Dermis blood vessel endothelial cell (primary cell): ENCODE results near the gene TRMT1. TPM values are rescaled to one million over a fixed set of nuclear protein-coding genes. Genes with fewer than 3 reads are reported as not detected.

Source experiments
- DNase-seq: peaks from one replicate; pipeline ENCODE4 v3.0.0; 2010
- total RNA-seq: library from RNA; depleted of rRNA; stranded (reverse); fragments of >200 nt; gene quantifications from 2 replicates; pipeline ENCODE4 v1.2.3, GENCODE V29; 2014

The TRMT1 gene
- total RNA-seq, 1 donor from 2014 or later: 47.0 TPM

DNA sequence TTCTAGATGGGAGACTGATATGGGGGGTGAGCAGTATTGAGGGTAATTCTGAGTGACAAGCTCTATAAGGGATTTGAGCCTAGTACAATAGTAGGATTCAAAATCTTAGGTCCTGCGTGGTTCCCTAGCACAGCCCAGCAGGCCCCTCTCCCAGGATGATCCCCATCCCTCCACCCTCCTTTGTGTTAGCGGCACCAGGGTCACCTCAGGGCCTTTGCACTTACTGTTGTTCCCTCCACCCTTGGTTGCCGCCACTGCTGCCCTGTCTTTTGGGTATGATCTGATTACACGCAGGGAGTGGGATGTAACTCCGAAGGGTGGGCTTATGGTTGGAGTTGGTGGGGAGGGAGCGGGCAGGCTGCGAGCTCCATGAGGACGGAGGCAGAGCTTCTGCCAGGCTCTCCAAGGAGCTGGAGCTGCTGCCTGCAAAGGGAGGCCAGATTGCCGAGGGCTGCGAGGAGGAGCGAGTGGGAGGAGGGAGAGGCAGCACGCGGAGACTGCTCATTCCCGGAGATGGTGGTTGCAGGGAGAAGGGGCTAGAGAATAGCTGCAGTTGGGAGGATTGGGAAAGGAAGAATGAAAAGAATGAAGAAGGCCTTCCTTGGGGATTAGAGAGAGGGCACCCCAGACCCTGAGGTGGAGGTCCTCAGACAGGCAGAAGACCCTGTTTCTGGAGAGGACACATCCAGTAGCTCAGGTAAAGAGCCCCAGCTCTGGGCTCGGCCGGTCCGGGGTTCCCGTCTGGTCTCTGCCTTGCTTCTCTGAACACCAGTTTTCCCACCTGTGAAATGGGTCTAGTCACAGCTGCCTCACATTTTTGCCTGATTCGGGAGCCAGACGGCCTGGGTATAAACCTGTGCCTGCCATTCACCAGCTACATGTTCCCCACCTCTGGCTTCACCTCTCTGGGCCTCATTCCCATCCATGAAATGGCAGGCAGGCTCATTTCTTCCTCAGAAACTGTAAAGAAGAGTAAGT lies 6.7 kb upstream of the TRMT1 start:
- DNase-seq: no peak

DNA sequence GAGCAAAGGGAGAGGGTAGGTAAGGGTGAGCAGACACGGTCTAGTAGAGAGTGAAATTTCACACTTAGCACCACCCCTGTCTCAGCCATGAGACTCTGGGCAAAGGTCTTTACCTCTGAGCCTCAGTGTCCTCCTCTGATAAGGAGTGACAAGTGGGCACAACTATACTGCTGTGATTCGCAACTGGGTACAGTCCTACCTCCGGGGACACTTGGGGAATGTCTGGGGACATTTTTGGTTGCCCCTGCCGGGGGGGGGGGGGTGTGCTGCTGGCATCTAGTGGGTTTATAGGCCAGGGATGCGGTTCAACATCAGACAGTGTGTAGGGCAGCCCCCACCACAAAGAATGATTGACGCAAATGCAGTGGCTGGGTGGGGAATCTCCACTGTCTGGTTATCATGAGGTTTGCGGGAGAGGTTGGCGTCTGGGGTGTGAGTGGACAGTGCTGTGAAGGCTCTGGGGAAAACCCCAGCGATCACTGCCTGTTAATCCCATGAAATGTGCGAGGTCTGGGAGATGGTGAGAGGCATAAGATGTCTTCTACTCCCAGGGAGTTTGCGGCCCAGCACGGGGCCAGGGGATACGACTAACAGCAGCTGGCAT lies 5.8 kb upstream of the TRMT1 start:
- DNase-seq: no peak

DNA sequence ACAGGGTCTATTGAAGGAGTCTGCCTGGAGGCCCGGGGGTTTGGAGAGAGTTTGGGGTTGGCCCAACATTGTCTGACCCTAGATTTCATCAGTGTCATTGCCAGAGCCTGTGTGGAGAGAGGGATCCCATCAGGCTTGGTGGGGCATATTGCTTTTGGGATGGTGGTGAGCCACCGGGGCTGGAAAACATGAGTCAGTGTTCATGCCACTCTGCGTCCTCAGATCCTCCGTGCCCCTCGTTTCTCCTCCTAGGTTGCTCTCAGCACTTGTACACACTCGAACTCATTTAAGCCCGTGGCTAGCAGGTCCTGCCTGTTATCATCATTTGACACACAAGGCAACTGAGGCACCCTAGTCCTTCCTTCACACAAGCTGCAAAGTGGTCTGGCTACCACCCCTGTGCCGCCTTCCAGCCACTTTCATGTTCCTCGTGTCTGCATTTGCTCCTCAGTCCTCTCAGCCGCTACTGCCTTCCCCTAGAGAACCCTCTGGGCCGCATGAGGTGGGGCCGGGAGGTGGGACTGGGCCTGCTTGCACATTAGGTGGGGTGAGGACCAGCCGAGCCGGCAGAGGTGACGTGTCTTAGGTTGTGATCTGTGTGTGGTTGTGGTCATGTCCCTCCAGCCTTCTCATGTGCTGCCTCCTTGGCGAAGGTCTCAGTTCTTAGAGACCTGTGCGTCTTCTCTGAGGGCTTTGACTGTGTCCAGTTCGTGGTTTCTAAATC lies 5.2 kb upstream of the TRMT1 start:
- no peak for DNase-seq

DNA sequence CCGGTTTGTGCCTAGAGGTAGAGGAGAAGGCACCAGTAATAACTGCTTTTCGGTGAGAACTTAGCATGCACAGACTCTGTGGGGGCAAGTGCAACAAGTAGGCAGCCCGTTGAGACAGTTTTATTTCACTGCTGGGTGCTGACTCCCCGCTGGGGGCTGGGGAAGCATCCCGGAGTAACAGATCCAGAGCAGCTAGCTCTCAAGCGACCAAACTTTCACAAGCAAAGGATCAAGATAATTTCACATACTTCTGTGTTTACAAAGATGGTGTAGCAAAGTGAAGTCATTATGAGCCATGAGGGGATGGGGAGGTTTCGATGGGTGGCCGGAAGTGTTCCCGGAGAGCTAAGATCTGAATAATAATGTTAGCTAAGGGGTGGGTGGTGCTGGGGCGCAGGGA lies 4.3 kb upstream of the TRMT1 start:
- no peak for DNase-seq

DNA sequence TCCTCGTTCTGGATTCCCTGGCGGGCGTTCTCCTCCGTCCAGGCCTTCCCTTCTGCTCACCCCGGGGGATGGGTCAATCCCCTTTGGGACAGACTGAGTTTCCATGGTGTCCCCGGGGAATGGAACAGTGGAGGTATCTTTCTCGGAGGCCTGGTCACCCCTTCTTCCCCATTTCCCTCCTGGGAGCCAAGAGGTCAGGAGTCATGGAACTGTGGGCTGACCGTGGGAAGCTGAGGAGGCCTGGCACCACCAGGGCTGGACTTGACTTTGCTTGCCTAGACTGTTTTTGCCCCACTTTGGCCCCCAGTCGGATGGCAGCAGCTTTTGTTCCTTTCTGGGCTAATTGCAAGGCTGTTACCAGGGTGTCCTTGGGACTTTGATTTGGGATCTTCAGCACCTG lies 3.5 kb upstream of the TRMT1 start:
- no peak for DNase-seq

DNA sequence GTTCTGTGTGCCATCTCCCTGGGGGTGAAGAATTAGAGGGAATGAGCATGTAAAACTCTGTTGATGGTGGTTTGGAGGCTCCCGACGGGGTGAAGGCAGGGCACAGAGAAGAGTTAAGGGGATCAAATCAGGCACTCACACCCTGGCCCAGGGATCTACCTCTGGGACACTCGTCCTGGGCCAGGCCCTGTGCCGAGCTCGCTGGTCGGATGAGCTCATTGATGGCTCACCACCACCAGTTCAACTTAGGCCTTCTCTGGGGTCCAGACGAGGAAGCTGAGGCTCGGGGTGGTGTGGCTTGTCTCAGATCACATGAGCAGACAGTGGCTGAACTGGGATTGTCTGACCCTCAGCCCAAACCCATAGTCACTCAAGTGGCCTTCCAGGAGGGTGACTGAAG lies 3.1 kb upstream of the TRMT1 start:
- no peak for DNase-seq

DNA sequence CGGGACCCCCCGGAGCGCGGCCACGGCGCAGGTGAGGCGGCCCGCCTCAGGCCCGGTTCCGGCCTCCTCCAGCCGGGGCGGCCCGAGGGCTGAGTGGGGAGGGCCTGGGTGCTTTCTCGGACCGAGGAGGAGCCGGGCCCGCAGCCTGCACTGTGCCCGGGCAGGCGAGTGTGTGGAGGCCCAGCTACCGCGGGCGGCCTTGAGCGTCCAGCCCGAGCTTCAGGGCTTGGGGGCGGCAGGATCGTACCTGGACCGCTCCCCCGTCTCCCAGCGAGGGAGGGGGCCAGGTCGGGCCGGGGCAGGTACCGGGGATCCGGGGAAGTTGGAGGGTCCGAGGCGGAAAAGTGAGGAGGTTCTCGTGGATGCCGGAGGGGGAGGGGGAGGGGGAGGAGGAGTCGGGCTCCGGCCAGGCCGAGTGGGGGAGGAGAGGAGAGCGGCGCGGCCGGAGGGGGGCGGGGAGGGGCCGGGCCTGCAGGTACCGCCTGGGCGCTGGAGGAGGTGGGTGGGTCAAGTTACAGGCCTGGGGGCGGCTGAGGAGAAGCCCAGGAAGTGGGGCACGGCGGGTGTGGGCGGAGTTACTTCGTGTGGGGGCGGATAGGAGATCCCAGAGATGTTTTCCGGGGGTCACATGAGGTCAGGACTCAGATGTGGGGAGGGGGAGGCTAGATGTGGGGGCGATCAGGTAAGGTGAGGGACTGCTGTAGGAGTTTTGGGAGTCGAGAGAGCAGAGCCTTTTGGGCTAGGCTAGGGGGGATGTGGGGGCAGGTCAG lies 2.1 kb upstream of the TRMT1 start:
- DNase-seq: peak; percentile 44

DNA sequence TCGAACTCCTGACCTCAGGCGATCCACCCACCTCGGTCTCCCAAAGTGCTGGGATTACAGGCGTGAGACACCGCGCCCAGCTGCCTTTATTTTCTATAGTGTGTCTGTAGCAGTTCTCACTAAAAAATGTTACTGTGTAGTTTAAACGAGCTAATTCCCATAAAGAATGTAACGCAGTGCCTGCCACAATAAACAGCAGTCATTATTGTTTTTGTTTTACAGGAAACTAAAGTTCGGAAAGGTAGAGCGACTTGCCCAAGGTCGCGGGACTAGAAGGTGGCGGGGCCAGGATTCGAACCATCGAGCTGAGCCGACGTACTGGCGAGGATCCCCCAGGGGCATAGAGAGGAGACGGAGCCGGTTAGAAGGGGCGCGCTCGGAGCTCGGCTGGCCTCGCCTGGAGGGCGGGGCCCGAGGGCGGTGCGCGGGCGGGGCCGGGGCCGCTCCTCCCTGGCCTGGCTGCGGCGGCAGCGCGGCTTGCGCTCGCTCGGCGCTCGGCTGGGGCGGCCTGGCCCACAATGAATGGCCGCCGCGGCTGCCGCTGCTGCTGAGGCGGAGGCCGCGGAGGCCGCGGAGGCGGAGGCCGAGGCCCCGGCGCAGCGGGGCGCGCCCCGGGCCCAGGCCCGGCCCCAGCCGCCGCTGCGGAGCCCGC lies 1.4 kb upstream of the TRMT1 start, which contains the start of gene NACC1:
Gene NACC1 (plus strand): TSS at position 493 of the 652 bp plus-strand sequence. CDS start 16,944 bp downstream, outside the sequence.
- peak; percentile 92 for DNase-seq

DNA sequence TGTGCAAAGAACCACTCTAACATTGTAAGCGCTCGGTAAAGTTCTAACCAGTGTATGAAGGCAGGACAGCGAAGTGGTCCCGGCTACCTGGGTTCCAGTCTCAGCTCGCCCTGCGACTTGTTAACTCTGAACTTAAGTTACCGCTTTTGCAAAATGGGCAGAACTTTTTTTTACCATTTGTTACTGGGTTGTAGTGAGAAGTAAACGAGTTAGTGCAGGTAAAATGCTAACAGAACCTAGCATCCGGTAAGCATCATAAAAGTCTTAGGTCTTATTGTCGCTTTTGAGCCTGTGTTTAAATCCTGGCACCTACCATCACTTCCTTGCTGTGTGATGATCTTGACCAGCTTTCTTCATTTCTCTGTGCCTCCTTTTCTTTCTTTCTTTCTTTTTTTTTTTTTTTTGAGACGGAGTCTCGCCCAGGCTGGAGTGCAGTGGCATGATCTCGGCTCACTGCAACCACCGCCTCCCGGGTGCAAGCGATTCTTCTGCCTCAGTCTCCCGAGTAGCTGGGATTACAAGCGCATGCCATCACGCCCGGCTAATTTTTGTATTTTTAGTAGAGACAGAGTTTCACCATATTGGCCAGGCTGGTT lies 734 bp upstream of the TRMT1 start:
- DNase-seq: peak; percentile 28

DNA sequence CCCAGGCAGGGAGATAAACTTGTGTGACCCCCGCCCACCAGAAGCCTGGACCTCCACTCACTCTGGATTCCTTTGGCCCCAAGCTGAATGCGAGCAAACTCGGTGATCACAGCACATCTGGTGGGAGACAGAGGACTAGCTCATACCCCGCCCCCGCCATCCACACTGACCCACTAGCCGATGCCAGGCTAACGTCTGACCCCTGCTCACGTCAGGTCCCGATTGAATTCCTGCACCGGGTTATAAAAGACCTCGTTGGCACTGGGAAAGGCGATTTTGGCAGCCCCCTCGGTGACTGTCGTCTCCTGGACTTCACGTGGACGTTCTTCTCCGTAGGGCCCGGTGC lies 631 bp downstream of the TRMT1 start:
- no peak for DNase-seq

DNA sequence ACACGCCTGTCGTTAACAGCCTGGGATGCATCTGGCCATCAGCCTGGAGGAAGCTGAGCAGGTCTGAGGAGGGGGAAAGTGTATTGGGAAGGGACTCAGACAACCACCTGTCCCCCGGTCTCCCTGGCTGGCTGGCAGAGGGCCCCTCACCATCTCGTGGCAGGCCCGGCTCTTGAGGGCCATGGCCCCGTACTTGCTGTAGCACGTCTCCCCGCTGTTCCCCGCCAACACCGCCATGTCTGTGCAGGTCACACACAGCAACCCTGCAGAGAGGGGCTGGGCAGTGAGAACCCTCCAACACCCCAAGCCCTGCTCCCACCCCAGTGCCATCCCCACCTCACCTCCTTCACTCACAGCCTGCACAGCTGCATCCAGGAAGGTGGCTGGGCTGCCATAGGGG lies 4.0 kb downstream of the TRMT1 start:
- DNase-seq: no peak

DNA sequence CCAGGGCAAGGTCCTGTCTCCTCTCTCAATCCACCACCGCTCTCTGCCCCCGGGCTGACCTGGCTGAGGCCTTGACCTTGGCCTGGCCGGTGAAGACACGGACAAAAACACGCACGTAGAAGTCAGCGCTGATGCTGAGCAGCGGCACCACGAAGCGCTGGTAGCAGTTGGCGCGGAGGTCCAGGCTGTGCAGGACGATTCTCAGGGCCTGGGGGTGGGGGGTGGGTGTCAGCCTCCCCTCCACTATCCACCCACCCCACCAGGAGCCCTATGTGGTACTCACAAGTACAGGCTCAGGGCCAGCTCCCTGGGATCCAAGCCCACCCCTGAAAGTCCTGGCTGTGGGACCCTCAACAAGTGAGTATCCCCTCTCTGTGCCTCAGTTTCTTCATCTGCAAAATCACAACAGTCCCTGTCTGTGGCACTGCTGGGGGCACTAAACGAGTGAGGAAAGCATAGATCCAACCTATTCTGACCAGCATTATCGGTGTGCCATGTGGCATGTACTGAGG lies 6.4 kb downstream of the TRMT1 start:
- no peak for DNase-seq

DNA sequence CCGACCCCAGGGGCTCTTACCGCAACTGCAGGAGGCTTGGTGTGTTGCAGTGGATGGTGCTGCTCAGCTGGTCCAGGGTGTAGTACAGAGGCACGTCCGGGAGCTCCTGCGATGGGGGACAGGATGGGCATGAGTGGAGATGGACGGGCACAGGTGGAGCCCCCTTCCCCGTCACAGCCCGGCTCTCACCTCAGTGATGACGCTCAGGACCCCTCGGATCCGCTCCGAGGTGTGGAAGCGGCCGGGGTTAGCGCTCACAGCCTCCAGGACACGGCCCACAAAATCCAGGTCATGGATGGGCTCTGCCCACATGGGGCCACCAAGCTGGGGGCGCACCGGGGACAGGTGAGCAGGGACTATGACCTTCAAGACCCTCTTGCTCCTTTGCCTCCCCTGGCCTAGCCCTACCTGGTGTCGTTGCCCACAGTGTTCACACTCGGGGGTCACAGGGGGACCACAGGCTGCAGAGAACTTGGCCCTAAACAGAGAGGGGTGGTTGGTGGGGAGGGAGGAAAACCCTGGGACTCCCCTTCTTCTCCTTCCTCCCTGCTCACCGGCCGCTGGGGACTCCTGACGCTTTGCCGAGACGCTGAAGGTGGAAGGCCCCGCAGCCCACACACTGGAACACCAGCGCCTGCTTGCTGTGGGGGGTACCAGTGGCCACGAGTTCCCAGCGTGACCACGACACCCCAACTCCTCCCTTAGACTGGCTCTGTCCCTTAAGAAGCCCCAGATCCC lies 7.0 kb downstream of the TRMT1 start:
- DNase-seq: no peak

DNA sequence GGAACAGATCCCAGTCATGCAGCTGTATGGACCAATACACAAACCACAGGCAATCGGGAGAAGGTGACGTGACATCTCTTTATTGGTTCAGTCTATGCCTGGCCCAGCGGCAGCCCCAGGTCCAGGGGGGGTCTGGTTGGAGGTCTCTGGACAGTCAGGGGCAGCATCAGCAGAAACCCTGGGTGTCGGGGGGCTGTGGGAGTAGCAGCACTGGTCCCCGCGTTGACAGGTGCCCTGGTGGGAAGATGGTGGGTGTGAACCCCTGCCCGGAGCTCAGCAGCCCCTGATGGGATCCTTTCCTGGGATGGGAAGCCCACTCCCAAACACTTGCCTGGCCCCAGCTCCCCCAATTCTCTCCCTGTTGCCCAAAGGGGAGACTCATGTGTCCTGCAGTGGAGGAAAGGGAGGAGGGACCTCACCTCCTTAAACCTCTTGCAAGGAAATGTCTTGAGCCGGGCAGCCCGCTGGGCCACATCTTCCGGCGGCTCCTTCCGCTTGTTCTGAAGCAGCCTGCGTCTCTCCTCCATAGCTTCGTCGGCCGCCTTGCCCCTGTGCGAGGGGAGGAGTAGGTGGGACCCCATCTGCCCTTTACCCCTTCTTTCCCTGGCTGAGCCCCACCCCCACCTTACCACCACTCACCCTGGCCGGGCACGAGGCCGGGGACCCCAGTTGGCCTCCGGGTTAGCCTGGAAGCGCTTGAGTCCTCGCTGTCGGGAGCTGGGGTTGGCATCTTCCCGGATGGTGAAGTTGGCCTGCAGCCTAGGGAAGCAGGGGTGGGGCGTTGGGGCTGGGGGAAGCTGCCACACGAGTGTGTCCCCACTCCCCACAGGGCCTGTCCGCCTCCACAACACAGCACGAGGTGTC lies 11.5 kb downstream of the TRMT1 start:
- no peak for DNase-seq

DNA sequence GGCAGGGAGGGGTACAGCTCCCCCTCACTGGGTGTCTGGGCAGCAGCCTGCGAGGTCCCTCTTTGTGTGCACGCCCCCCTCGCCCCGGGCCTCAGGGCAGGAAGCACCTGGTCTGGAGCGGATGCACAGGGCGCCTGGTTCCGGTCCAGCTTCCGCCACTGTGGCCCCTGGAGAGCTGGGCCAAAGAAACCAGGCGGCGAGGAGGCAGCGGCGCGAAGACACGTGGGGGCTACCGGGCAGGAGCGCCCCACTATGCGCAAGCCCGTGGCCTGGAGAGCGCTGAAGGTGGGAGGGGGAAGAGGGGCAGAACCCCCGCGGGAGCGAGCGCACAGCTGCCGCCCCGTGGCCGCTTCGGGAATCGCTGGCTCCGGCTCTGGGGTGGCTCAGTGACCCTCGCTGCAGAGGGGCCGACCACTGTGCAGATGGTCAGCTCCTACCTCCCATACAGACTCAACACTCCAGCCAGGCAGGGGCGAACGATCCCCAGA lies 12.1 kb downstream of the TRMT1 start:
- peak; percentile 93 for DNase-seq

DNA sequence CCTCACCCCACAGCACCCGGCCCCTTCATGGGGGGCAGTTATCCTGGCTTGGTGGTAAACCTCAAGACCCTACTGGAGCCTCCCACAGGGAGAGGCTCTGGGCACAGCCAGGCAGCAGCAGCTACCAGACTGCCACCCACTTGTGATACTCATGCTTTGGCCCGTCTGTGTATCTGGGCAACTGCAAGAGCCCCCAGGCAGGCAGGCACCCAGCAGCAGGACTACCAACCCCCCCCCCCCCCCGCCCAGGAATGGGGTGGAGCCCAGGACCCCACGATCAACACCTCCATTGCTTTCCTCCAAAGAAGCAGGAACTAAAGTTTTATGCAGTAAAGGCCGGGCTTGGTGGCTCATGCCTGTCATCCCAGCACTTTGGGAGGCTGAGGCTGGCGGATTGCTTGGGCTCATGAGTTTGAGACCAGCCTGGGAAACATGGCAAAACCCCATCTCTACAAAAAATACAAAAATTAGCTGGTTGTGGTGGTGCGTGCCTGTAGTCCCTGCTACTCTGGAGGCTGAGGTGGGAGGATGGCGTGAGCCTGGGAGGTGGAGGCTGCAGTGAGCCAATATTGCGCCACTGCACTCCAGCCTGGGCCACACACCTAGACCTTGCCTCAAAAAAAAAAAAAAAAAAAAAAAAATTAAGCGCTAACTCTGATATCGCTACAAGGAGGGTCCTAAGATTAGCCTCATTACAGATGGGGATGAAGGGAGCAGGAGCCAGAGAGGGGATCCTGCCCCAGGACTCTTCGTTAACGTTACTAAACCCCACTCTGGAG lies 12.8 kb downstream of the TRMT1 start:
- DNase-seq: peak; percentile 21

DNA sequence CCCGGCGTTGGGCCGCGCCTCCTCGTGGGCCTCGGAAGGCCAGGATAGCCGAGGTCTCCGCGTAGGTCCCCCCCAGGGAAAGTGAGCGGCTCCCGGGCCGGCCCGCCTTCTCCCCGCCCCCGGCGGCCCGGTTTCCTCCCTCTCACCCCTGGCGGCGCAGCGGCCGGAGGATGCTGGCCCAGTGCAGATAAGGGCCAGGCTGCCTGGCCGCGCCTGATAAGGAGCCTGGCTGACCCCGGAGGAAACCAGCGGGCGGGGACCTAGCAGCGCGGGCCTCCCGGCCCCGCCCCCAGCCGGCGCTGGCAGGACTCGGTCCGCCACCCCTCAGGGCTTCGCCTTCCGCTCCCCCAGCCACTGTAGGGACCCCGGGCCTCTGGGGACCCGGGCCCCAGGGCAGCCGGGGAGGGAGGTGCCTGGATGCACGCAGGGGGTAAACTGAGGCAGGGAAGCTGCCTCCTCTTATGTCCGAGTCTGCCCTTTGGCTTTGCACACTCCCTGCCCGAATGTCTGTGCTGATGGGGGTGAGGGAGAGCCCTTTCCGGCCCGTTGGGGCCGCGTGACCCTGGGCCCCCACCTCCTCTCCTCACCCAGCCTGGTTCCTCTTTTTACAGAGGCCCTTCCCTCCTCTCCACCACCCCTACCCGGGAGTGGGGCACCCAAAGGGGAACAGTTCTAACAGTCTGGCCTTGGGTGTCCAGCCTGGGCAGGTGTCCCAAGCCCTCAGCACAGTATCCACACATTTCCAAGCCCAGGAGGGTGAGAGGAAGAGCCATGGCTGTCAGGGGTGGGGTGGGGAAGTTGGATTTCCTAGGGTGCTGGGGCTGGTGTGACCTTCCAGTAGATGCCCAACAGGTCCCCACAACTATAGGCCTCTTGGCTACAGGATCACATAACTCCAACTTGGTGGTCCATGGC lies 13.6 kb downstream of the TRMT1 start, which contains the start of gene LYL1:
Gene LYL1 (minus strand): TSS at position 193 of the 915 bp plus-strand sequence. CDS start 1,687 bp downstream, outside the sequence.
- DNase-seq: peak; percentile 98

DNA sequence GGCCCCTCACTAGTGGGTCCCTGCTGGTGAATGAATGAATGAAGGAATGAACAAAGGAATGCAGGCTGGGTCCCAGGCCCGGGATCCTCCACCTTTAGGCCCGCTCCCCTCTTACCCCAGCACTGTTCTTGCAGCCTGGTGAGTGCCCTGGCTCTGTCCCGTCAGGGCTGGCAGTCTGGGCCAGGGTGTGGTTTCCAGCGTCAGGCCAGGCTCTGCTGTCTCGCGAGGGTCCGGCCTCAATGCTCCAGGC lies 14.2 kb downstream of the TRMT1 start:
- DNase-seq: no peak
